Measurements from ENCODE around the gene LLGL2.

The LLGL2 gene

DNA sequence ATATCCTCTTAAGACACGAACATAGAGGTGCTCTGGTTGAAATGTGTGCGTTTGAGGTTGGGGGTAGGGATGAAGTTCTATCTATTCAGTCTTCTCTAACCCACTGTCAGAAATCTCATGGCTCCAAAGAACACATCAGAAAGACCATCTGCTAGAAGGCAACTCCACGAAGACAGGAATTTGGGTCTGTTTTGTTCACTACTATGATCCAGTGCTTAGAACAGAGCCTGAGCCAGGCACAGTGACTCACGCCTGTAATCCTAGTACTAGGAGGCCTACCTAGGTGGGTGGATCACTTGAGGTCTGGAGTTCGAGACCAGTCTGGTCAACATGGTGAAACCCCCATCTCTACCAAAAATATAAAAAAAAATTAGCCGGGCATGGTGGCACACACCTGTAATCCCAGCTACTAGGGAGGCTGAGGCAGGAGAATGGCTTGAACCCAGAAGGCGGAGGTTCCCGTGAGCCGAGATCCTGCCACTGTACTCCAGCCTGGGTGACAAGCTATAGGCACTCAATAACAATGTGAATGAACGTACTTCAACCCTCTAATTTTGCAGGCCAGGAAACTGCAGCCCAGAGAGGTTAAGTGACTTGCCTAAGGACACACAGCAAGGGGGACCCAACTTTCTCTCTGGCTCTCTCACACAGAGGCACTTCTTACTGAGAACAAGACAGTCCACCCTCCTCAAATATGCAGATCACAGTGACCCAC, 12.4 kb upstream of the LLGL2 start:
- H3K79me2 ChIP-seq (ENCODE audit: insufficient read depth, low read depth): no peaks in the 10 kb centered on the region
- peaks cover 14% of the 10 kb centered on the region for H3K4me1 ChIP-seq (ENCODE audit: low read depth, poor library complexity, severe bottlenecking)
- H3K4me2 ChIP-seq: no peak overlapping the region
- H4K20me1 ChIP-seq (ENCODE audit: insufficient read depth): no peaks in the 10 kb centered on the region
- no peak overlapping the region for H3K4me3 ChIP-seq (IDR thresholded peaks at IDR 0.05; ENCODE audit: insufficient read depth, low read depth, low read length)
- no peaks in the 10 kb centered on the region for H3K27me3 ChIP-seq (ENCODE audit: insufficient read depth, low read depth)
- H3K9ac ChIP-seq: no peak overlapping the region
- TF ChIP-seq, protein P1, sequence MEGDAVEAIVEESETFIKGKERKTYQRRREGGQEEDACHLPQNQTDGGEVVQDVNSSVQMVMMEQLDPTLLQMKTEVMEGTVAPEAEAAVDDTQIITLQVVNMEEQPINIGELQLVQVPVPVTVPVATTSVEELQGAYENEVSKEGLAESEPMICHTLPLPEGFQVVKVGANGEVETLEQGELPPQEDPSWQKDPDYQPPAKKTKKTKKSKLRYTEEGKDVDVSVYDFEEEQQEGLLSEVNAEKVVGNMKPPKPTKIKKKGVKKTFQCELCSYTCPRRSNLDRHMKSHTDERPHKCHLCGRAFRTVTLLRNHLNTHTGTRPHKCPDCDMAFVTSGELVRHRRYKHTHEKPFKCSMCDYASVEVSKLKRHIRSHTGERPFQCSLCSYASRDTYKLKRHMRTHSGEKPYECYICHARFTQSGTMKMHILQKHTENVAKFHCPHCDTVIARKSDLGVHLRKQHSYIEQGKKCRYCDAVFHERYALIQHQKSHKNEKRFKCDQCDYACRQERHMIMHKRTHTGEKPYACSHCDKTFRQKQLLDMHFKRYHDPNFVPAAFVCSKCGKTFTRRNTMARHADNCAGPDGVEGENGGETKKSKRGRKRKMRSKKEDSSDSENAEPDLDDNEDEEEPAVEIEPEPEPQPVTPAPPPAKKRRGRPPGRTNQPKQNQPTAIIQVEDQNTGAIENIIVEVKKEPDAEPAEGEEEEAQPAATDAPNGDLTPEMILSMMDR (conservative IDR thresholded peaks at IDR 0.05; ENCODE audit: low read depth, low read length): no peak
- H2AFZ ChIP-seq (ENCODE audit: low read depth): no peak overlapping the region
- H3K27ac ChIP-seq: no peak overlapping the region
- no peaks in the 10 kb centered on the region for H3K36me3 ChIP-seq (ENCODE audit: insufficient read depth)

DNA sequence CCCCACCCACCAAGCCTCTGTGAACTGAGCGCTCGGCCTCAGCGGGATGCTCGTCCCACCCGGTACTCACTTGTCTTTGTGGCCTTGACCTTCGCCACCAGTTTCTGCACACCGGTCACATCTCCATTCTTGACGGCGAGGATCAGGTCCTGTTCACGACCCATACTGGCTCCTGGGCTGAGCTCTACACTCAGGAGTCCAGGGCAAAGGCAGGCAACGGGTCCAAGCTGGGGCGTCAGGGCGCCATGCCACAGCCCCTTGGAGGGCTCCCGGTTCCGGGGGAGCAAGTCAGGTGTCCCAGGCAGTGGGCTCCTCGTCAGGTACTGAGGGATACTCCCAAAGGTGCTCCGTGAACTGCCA, 11.9 kb upstream of the LLGL2 start:
- H3K79me2 ChIP-seq (ENCODE audit: insufficient read depth, low read depth): no peaks in the 10 kb centered on the region

DNA sequence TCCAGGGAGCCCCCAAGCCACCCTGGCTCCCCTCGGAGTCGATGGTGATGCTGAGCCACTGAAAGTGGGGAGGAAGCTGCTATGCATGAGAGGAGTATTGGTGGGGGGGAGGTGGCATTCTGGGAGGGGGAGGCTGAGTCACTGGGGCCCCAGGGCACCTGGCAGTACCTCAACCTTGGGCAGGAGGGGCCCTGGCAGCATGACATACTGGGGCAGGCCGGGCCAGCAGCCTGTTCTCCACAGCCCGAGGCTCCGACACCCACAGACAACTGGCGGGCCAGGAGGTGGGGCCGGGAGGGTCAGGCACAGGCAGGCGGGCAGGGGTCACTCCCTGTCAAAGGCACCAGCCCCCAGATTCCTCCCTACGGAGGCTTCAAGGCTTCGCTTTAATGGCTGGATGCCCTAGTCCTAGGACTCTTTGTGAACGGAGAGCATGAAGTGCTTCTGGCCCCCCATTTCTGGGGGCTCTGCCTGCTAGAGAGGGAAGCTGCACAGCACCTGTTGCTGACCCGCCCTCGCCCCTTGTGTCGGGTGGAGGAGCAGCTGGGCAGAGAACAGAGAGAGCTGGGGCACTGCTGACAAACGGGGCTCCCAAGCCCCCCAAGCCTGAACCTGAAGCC, 11.1 kb upstream of the LLGL2 start:
- Histone ChIP-seq H3K27ac (no peak overlapping the region), H2AFZ (ENCODE audit: low read depth) (no peak overlapping the region), H3K4me3 (IDR thresholded peaks at IDR 0.05; ENCODE audit: insufficient read depth, low read depth, low read length) (no peak overlapping the region), H3K36me3 (ENCODE audit: insufficient read depth) (no peaks in the 10 kb centered on the region), H3K4me1 (ENCODE audit: low read depth, poor library complexity, severe bottlenecking) (peaks cover 20% of the 10 kb centered on the region), H3K79me2 (ENCODE audit: insufficient read depth, low read depth) (no peaks in the 10 kb centered on the region), H3K9ac (0 out of 2 replicates have a peak overlapping the region, but pooled peaks have one; percentile 22), H4K20me1 (ENCODE audit: insufficient read depth) (no peaks in the 10 kb centered on the region), H3K4me2 (peak overlapping the region; percentile 99; the same call in 1 of the 2 replicates), H3K27me3 (ENCODE audit: insufficient read depth, low read depth) (no peaks in the 10 kb centered on the region)
- TF ChIP-seq, protein P1 (conservative IDR thresholded peaks at IDR 0.05; ENCODE audit: low read depth, low read length): no peak

More for the DNA sequence above, 11.9 kb upstream of the LLGL2 start:
- H4K20me1 ChIP-seq (ENCODE audit: insufficient read depth): no peaks in the 10 kb centered on the region
- peaks cover 19% of the 10 kb centered on the region for H3K4me1 ChIP-seq (ENCODE audit: low read depth, poor library complexity, severe bottlenecking)
- TF ChIP-seq, protein P1 (conservative IDR thresholded peaks at IDR 0.05; ENCODE audit: low read depth, low read length): no peak
- no peak overlapping the region for H3K4me3 ChIP-seq (IDR thresholded peaks at IDR 0.05; ENCODE audit: insufficient read depth, low read depth, low read length)
- no peaks in the 10 kb centered on the region for H3K36me3 ChIP-seq (ENCODE audit: insufficient read depth)
- H3K27me3 ChIP-seq (ENCODE audit: insufficient read depth, low read depth): no peaks in the 10 kb centered on the region
- H3K9ac ChIP-seq: no peak overlapping the region
- H3K27ac ChIP-seq: no peak overlapping the region
- H2AFZ ChIP-seq (ENCODE audit: low read depth): no peak overlapping the region
- no peak overlapping the region for H3K4me2 ChIP-seq

DNA sequence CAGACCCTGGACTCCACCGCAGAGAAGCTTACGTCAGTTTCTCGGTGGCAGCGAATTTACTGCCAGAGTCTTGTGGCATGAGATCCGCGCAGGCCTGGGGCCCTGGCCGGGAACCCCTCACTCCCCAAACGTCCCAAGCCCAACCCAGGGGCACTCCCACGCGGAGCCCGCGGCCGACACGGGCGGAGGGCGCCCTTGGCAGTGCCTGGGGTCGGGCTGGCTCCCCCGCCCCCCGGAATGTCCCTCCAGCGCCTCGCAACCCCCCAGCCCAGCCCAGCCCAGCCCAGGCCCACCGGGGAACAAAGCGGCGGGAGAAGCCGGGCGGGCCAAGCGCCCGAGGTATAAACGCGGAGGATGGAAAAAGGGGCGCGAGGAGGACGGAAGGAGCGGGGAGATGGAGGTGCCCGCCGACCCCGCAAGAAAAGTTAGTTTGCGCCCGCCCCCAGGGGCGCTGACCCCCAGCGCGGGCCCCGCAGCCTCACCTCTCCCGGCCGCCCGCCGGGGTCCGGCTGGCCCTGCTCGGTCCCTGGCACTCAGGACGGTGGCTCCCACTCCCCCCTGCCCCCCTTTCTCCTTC, 10.5 kb upstream of the LLGL2 start:
- H2AFZ ChIP-seq (ENCODE audit: low read depth): peak overlapping the region; percentile 99
- peaks cover 20% of the 10 kb centered on the region for H3K4me1 ChIP-seq (ENCODE audit: low read depth, poor library complexity, severe bottlenecking)
- H3K36me3 ChIP-seq (ENCODE audit: insufficient read depth): no peaks in the 10 kb centered on the region
- TF ChIP-seq, protein P1 (conservative IDR thresholded peaks at IDR 0.05; ENCODE audit: low read depth, low read length): no peak
- H3K4me2 ChIP-seq: peak overlapping the region; percentile 99
- no peaks in the 10 kb centered on the region for H3K27me3 ChIP-seq (ENCODE audit: insufficient read depth, low read depth)
- peak overlapping the region; percentile 22; the same call in 1 of the 2 replicates for H3K9ac ChIP-seq
- H3K4me3 ChIP-seq (IDR thresholded peaks at IDR 0.05; ENCODE audit: insufficient read depth, low read depth, low read length): no peak overlapping the region
- H3K27ac ChIP-seq: no peak overlapping the region
- no peaks in the 10 kb centered on the region for H4K20me1 ChIP-seq (ENCODE audit: insufficient read depth)
- H3K79me2 ChIP-seq (ENCODE audit: insufficient read depth, low read depth): no peaks in the 10 kb centered on the region

All from KMS-11 (cell line).